ENCODE results near the gene OR2G6. TPM values are rescaled to one million over a fixed set of nuclear protein-coding genes. Genes with fewer than 3 reads are reported as not detected.
"Not testable (repeated sequence)": the region's sequence is repeated elsewhere in the genome, so short reads cannot be mapped to it uniquely, and the experiment has no call there.

OR2G6 gene
- total and polyA plus RNA-seq, 2 of the 8 experiments (the other 6 are each of a cell fraction or from before 2014, with no cell fraction given) = not detected

GRCh38 chr1:248565530-248566373 is 57.9 kb downstream of the OR2G6 start:
- H4K5ac ChIP-seq (ENCODE audit: insufficient read length, low read depth, low read length); H2BK120ac ChIP-seq (replicated peaks; ENCODE audit: low read depth, low read length); POLR2A ChIA-PET (ENCODE audit: partially characterized antibody); H4K8ac ChIP-seq (ENCODE audit: extremely low read depth, insufficient read depth, low read length); H3K4me3 ChIP-seq (ENCODE audit: extremely low read depth in 1 of 4, insufficient read depth in 2 of 4, low read depth in 3 of 4, low read length in 4 of 4); H2BK20ac ChIP-seq (ENCODE audit: low read length); H3K4me1 ChIP-seq (replicated peaks in 1 of 4; ENCODE audit: control insufficient read depth in 3 of 4, insufficient read depth in 4 of 4, low read length in 3 of 4); H3K14ac ChIP-seq (ENCODE audit: insufficient read length); H3K27me3 ChIP-seq (replicated peaks in 1 of 4; ENCODE audit: control insufficient read depth in 3 of 4, extremely low read depth in 1 of 4, insufficient read depth in 3 of 4, low read length in 3 of 4); DNase-seq (ENCODE audit: low read depth in 1 of 2, low spot score in 2 of 2); H2AK5ac ChIP-seq (ENCODE audit: low read depth, low read length); H4K91ac ChIP-seq (replicated peaks; ENCODE audit: insufficient read length, low read length); H2BK5ac ChIP-seq (ENCODE audit: low read depth, low read length); H3K36me3 ChIP-seq (ENCODE audit: control insufficient read depth in 2 of 4, insufficient read depth in 4 of 4, low read length in 3 of 4); H3K56ac ChIP-seq (replicated peaks; ENCODE audit: insufficient read length, low read depth, low read length); H3K23me2 ChIP-seq (ENCODE audit: low read depth, low read length); H3K79me2 ChIP-seq (ENCODE audit: control insufficient read depth in 1 of 2, insufficient read depth in 2 of 2, low read length in 2 of 2); H3K23ac ChIP-seq (ENCODE audit: insufficient read length); H3K9ac ChIP-seq (replicated peaks in 1 of 4; ENCODE audit: extremely low read depth in 1 of 4, low read depth in 3 of 4, low read length in 3 of 4); H2AFZ ChIP-seq (ENCODE audit: low read length); H3K4me2 ChIP-seq (ENCODE audit: insufficient read depth in 1 of 2, low read depth in 2 of 2, low read length in 2 of 2); H3K79me1 ChIP-seq (ENCODE audit: low read depth, low read length); H3K27ac ChIP-seq (ENCODE audit: low read depth, low read length); H4K20me1 ChIP-seq (replicated peaks in 1 of 2; ENCODE audit: control insufficient read depth in 1 of 2, insufficient read depth in 2 of 2, low read length in 2 of 2); H3K18ac ChIP-seq (ENCODE audit: extremely low read depth, low read length); CTCF ChIA-PET (ENCODE audit: partially characterized antibody); H3K4ac ChIP-seq (replicated peaks; ENCODE audit: insufficient read length, low read depth, low read length); FAIRE-seq; H2BK12ac ChIP-seq (ENCODE audit: low read depth, low read length); H2BK15ac ChIP-seq (ENCODE audit: low read length): not testable (repeated sequence)
- H3K9me3 ChIP-seq (ENCODE audit: insufficient read depth in 2 of 2, low read depth in 1 of 2, low read length in 1 of 2) = peaks cover 0 to 11% of the 10 kb centered on the region in 2 experiments; a peak in 2 of 4 replicates
- WGBS, 2 experiments (ENCODE audit: extremely low coverage in 1 of 2, insufficient coverage in 1 of 2, insufficient read length in 1 of 2, insufficient replicate concordance in 2 of 2, low coverage in 1 of 2, low lambda C conversion rate in 2 of 2, missing lambda C conversion rate in 1 of 2) = 70% methylated on average over 10 of the region's 11 CpGs; no CpG with 5 or more reads in 1 of the 2 experiments

GRCh38 chr1:248569049-248569448 is 61.2 kb downstream of the OR2G6 start:
- H3K14ac ChIP-seq (ENCODE audit: insufficient read length); H3K23me2 ChIP-seq (ENCODE audit: low read depth, low read length); H3K9ac ChIP-seq (replicated peaks in 1 of 4; ENCODE audit: extremely low read depth in 1 of 4, low read depth in 3 of 4, low read length in 3 of 4); H2BK120ac ChIP-seq (replicated peaks; ENCODE audit: low read depth, low read length); CTCF ChIA-PET (ENCODE audit: partially characterized antibody); H3K36me3 ChIP-seq (ENCODE audit: control insufficient read depth in 2 of 4, insufficient read depth in 4 of 4, low read length in 3 of 4); H2BK5ac ChIP-seq (ENCODE audit: low read depth, low read length); H4K8ac ChIP-seq (ENCODE audit: extremely low read depth, insufficient read depth, low read length); H3K27ac ChIP-seq (ENCODE audit: low read depth, low read length); H3K4ac ChIP-seq (replicated peaks; ENCODE audit: insufficient read length, low read depth, low read length); H4K5ac ChIP-seq (ENCODE audit: insufficient read length, low read depth, low read length); H2AFZ ChIP-seq (ENCODE audit: low read length); H3K79me2 ChIP-seq (ENCODE audit: control insufficient read depth in 1 of 2, insufficient read depth in 2 of 2, low read length in 2 of 2); H3K18ac ChIP-seq (ENCODE audit: extremely low read depth, low read length); POLR2A ChIA-PET (ENCODE audit: partially characterized antibody); H3K4me1 ChIP-seq (replicated peaks in 1 of 4; ENCODE audit: control insufficient read depth in 3 of 4, insufficient read depth in 4 of 4, low read length in 3 of 4); H3K56ac ChIP-seq (replicated peaks; ENCODE audit: insufficient read length, low read depth, low read length); H3K23ac ChIP-seq (ENCODE audit: insufficient read length); H2AK5ac ChIP-seq (ENCODE audit: low read depth, low read length); H4K91ac ChIP-seq (replicated peaks; ENCODE audit: insufficient read length, low read length); DNase-seq (ENCODE audit: low read depth in 1 of 2, low spot score in 2 of 2); H3K79me1 ChIP-seq (ENCODE audit: low read depth, low read length); FAIRE-seq; H4K20me1 ChIP-seq (replicated peaks in 1 of 2; ENCODE audit: control insufficient read depth in 1 of 2, insufficient read depth in 2 of 2, low read length in 2 of 2); H3K4me2 ChIP-seq (ENCODE audit: insufficient read depth in 1 of 2, low read depth in 2 of 2, low read length in 2 of 2); H2BK15ac ChIP-seq (ENCODE audit: low read length); H2BK12ac ChIP-seq (ENCODE audit: low read depth, low read length); H3K4me3 ChIP-seq (ENCODE audit: extremely low read depth in 1 of 4, insufficient read depth in 2 of 4, low read depth in 3 of 4, low read length in 4 of 4); H2BK20ac ChIP-seq (ENCODE audit: low read length); H3K27me3 ChIP-seq (replicated peaks in 1 of 4; ENCODE audit: control insufficient read depth in 3 of 4, extremely low read depth in 1 of 4, insufficient read depth in 3 of 4, low read length in 3 of 4): not testable (repeated sequence)
- WGBS, 2 experiments (ENCODE audit: extremely low coverage in 1 of 2, insufficient coverage in 1 of 2, insufficient read length in 1 of 2, insufficient replicate concordance in 2 of 2, low coverage in 1 of 2, low lambda C conversion rate in 2 of 2, missing lambda C conversion rate in 1 of 2) = 27% methylated on average over 2 of the region's 2 CpGs; no CpG with 5 or more reads in 1 of the 2 experiments
- H3K9me3 ChIP-seq (ENCODE audit: insufficient read depth in 2 of 2, low read depth in 1 of 2, low read length in 1 of 2) = peaks cover 0 to 14% of the 10 kb centered on the region in 2 experiments; a peak in 2 of 4 replicates
